H7 (cell line): ENCODE data around the gene PRSS8. TPM values are rescaled to one million over a fixed set of nuclear protein-coding genes. Genes with fewer than 3 reads are reported as not detected.
A peak's percentile ranks its signal among the peaks of the same experiment; 100 is the strongest.
"Not testable (repeated sequence)": the region's sequence is repeated elsewhere in the genome, so short reads cannot be mapped to it uniquely, and the experiment has no call there.

ENCODE experiments used
- DNase-seq: peaks from one replicate; pipeline ENCODE4 v3.0.0; 2012
- H3K27me3 ChIP-seq: 2 replicates; pipeline ENCODE4 v1.6.0; 2011; ENCODE audit warnings: mild to moderate bottlenecking, low read length; ENCODE audit not compliant: control insufficient read depth, insufficient read depth
- H3K36me3 ChIP-seq: replicated peaks from 2 replicates; pipeline ENCODE4 v1.5.1; 2011; ENCODE audit warnings: low read length; ENCODE audit not compliant: control insufficient read depth, insufficient read depth
- H3K4me3 ChIP-seq: 2 replicates; pipeline ENCODE4 v1.5.1; 2011; ENCODE audit warnings: low read depth, mild to moderate bottlenecking, control low read depth, low read length, moderate library complexity; ENCODE audit not compliant: insufficient read depth
- total RNA-seq: library from RNA; depleted of rRNA; stranded (reverse); fragments of >200 nt; shearing (Covaris generic); gene quantifications from 2 replicates; pipeline ENCODE4 v1.2.3, GENCODE V29; 2014

PRSS8 gene
- total RNA-seq, 1 experiment from 2014 or later = 57.1 TPM

- Histone ChIP-seq H3K36me3 (peaks cover 12% of the 10 kb centered on the region), H3K4me3 (peak overlapping the region; percentile 90), H3K27me3 (no peaks in the 10 kb centered on the region; the same call in 1 of the 2 replicates)
- no peak for DNase-seq
Measured at GRCh38 chr16:31108794-31109558, 26.6 kb downstream of the PRSS8 start.

- H3K4me3 ChIP-seq = peak within 1 kb of the TSS; percentile 90
- peaks cover 12% of the 10 kb centered on the region for H3K36me3 ChIP-seq
- peak; percentile 94 for DNase-seq
- H3K27me3 ChIP-seq = no peaks in the 10 kb centered on the region; the same call in 1 of the 2 replicates
Measured at GRCh38 chr16:31108035-31108793, 27.3 kb downstream of the PRSS8 start, which contains the start of gene BCKDK. BCKDK (plus strand) TSS chr16:31108386; CDS start chr16:31109224, 838 bp downstream.

GRCh38 chr16:31107465-31107867 lies 28.1 kb downstream of the PRSS8 start:
- Histone ChIP-seq H3K36me3 (peaks cover 12% of the 10 kb centered on the region), H3K4me3 (no peak overlapping the region), H3K27me3 (no peaks in the 10 kb centered on the region; the same call in 1 of the 2 replicates)
- peak; percentile 29 for DNase-seq

- Histone ChIP-seq H3K27me3 (no peaks in the 10 kb centered on the region; the same call in 1 of the 2 replicates), H3K36me3 (peaks cover 10% of the 10 kb centered on the region), H3K4me3 (no peak overlapping the region)
- no peak for DNase-seq
Measured at GRCh38 chr16:31106509-31107464, 28.7 kb downstream of the PRSS8 start.

- H3K27me3 ChIP-seq = no peaks in the 10 kb centered on the region; the same call in 1 of the 2 replicates
- DNase-seq = peak; percentile 97
- peaks cover 6% of the 10 kb centered on the region for H3K36me3 ChIP-seq
- no peak overlapping the region for H3K4me3 ChIP-seq
Measured at GRCh38 chr16:31105677-31106213, 29.8 kb downstream of the PRSS8 start.

GRCh38 chr16:31100876-31101641 lies 34.5 kb downstream of the PRSS8 start:
- not testable (repeated sequence) for DNase-seq, H3K4me3 ChIP-seq, H3K36me3 ChIP-seq, H3K27me3 ChIP-seq

- Histone ChIP-seq H3K27me3 (no peaks in the 10 kb centered on the region), H3K4me3 (no peak overlapping the region), H3K36me3 (no peaks in the 10 kb centered on the region)
- no peak for DNase-seq
Measured at GRCh38 chr16:31099860-31100638, 35.5 kb downstream of the PRSS8 start.

- H3K4me3 ChIP-seq = peak within 1 kb of the TSS; percentile 95
- peak; percentile 98 for DNase-seq
- peaks cover 12% of the 10 kb centered on the region for H3K36me3 ChIP-seq
- no peaks in the 10 kb centered on the region for H3K27me3 ChIP-seq
Measured at GRCh38 chr16:31094424-31095120, 41.0 kb downstream of the PRSS8 start, which contains the start of gene VKORC1. VKORC1 (minus strand) TSS chr16:31094797; CDS start chr16:31094729, 68 bp downstream.

- no peaks in the 10 kb centered on the region for H3K27me3 ChIP-seq
- peak; percentile 80 for DNase-seq
Measured at GRCh38 chr16:31094088-31094423, 41.5 kb downstream of the PRSS8 start.

GRCh38 chr16:31093132-31093703 lies 42.3 kb downstream of the PRSS8 start:
- DNase-seq = peak; percentile 92
- H3K4me3 ChIP-seq = peak overlapping the region; percentile 95
- no peaks in the 10 kb centered on the region for H3K27me3 ChIP-seq
- H3K36me3 ChIP-seq = peaks cover 12% of the 10 kb centered on the region

More at GRCh38 chr16:31094088-31094423, 41.5 kb downstream of the PRSS8 start:
- Histone ChIP-seq H3K36me3 (peaks cover 12% of the 10 kb centered on the region), H3K4me3 (peak overlapping the region; percentile 95)

- peaks cover 12% of the 10 kb centered on the region for H3K36me3 ChIP-seq
- no peak overlapping the region for H3K4me3 ChIP-seq
- DNase-seq = peak; percentile 16
- no peaks in the 10 kb centered on the region for H3K27me3 ChIP-seq
Measured at GRCh38 chr16:31092330-31092729, 43.2 kb downstream of the PRSS8 start.

GRCh38 chr16:31090540-31090939 lies 45.0 kb downstream of the PRSS8 start:
- Histone ChIP-seq H3K27me3 (no peaks in the 10 kb centered on the region), H3K36me3 (peaks cover 12% of the 10 kb centered on the region), H3K4me3 (no peak overlapping the region)
- DNase-seq = no peak
